HG02623 (cell line): Measurements from ENCODE around the gene RAC2.
"Not testable (repeated sequence)": the region's sequence is repeated elsewhere in the genome, so short reads cannot be mapped to it uniquely, and the experiment has no call there.

Experiments used
- ATAC-seq: cut with Tn5 transposase; IDR thresholded peaks from one replicate; pipeline ENCODE4 v1.9.1; 2021; ENCODE audit warnings: moderate library complexity; ENCODE audit not compliant: unreplicated experiment

The RAC2 gene

GRCh38 chr22:37206841-37207821 is 36.9 kb downstream of the RAC2 start:
- no peak for ATAC-seq

- no peak for ATAC-seq
Measured at GRCh38 chr22:37206118-37206840, 37.8 kb downstream of the RAC2 start.

GRCh38 chr22:37205046-37205445 is 39.0 kb downstream of the RAC2 start:
- no peak for ATAC-seq

GRCh38 chr22:37204045-37204655 is 39.9 kb downstream of the RAC2 start:
- no peak for ATAC-seq

GRCh38 chr22:37203354-37204044 is 40.6 kb downstream of the RAC2 start:
- ATAC-seq, result no peak

GRCh38 chr22:37202716-37203115 is 41.4 kb downstream of the RAC2 start:
- ATAC-seq, result no peak

- no peak for ATAC-seq
Measured at GRCh38 chr22:37202001-37202555, 42.0 kb downstream of the RAC2 start.

GRCh38 chr22:37201443-37201820 is 42.6 kb downstream of the RAC2 start:
- ATAC-seq, result not testable (repeated sequence)

GRCh38 chr22:37199760-37200108 is 44.3 kb downstream of the RAC2 start:
- no peak for ATAC-seq

- ATAC-seq, result peak; percentile 82
Measured at GRCh38 chr22:37199103-37199759, 44.8 kb downstream of the RAC2 start.

GRCh38 chr22:37198258-37199102 is 45.6 kb downstream of the RAC2 start:
- peak; percentile 33 for ATAC-seq

GRCh38 chr22:37197451-37198257 is 46.4 kb downstream of the RAC2 start:
- ATAC-seq, result no peak

GRCh38 chr22:37196539-37197450 is 47.3 kb downstream of the RAC2 start:
- ATAC-seq, result no peak

GRCh38 chr22:37195921-37196320 is 48.1 kb downstream of the RAC2 start:
- no peak for ATAC-seq

GRCh38 chr22:37194750-37195149 is 49.3 kb downstream of the RAC2 start:
- no peak for ATAC-seq

- no peak for ATAC-seq
Measured at GRCh38 chr22:37193629-37194191, 50.4 kb downstream of the RAC2 start.

- no peak for ATAC-seq
Measured at GRCh38 chr22:37192741-37193140, 51.3 kb downstream of the RAC2 start.
